GM12892 (cell line): ENCODE results near the gene C16orf78.

ENCODE experiments used
- POLR2A ChIP-seq: IDR thresholded peaks from 2 replicates; pipeline ENCODE4 v1.6.1; 2011; ENCODE audit warnings: low read depth, low read length, control low read depth
- TAF1 ChIP-seq: IDR thresholded peaks from 2 replicates; pipeline ENCODE4 v1.6.1; 2011; ENCODE audit warnings: low read depth, mild to moderate bottlenecking, control low read depth, low read length, borderline replicate concordance

DNA sequence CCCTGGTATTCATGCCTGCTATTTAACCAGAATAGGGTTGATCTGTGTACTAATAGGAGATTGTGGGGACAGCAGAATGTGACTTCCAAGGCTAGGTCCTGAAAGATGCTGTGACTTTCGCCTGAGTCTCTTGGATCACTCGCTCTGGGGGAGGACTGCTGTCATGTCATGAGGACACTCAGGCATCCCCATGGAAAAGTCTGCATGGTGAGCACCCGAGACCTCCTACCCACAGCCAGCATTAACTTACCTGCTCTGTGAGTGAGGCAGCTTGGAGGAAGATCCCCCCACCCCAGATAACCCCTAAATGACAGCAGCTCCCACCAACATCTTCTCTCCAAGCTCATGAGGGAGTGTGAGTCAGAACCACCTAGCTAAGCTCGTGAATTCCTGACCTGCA lies 30.3 kb upstream of the C16orf78 start:
- TF ChIP-seq POLR2A, result no peak
- no peak for TF ChIP-seq TAF1
